HG02623 (cell line): ENCODE data around the gene MAPK13.
"Not testable (repeated sequence)": the region's sequence is repeated elsewhere in the genome, so short reads cannot be mapped to it uniquely, and the experiment has no call there.

Source experiments
- ATAC-seq: cut with Tn5 transposase; IDR thresholded peaks from one replicate; pipeline ENCODE4 v1.9.1; 2021; ENCODE audit warnings: moderate library complexity; ENCODE audit not compliant: unreplicated experiment

MAPK13 gene

GRCh38 chr6:36114798-36115408 is 15.4 kb upstream of the MAPK13 start:
- no peak for ATAC-seq

GRCh38 chr6:36115412-36115811 is 14.9 kb upstream of the MAPK13 start:
- ATAC-seq = no peak

DNA sequence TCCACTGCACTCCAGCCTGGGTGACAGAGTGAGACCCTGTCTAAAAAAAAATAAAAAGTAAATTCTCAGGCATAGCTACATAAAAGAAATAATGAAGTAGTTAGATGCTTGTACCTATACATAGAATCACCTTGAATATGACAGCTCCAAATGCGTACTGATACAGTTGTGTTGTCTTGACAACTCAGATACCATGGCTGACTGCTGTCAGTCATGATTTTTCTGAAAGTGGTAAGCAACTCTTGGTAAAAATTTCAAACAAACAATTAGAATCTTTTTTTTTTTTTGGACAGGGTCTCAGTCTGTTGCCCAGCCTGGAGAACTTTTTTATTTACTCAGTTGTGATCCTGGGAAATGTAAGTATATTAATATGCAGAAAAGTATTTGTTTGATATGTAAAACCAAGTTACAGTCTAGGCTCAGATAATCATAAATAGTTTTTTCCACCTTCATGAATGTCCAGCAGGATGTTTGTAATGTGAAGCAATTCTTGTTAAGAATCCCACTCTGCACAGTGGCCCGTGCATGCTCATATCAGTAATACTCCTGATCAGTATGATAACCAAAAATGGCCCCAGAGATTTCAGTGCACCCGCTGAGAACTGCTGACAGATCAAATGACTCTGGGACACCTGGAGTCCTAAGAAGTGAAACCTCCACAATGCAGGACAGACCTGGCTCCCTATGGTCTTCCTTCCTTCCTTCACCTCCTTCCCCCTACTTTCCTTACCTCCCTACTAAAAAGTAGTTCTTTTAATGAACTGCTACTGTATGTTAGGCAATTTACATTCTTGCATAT is 14.0 kb upstream of the MAPK13 start:
- no peak for ATAC-seq

- ATAC-seq = no peak
These were observed 13.4 kb upstream of the MAPK13 start for GRCh38 chr6:36116943-36117342.

- ATAC-seq = no peak
These were observed 12.4 kb upstream of the MAPK13 start for GRCh38 chr6:36117658-36118549.

DNA sequence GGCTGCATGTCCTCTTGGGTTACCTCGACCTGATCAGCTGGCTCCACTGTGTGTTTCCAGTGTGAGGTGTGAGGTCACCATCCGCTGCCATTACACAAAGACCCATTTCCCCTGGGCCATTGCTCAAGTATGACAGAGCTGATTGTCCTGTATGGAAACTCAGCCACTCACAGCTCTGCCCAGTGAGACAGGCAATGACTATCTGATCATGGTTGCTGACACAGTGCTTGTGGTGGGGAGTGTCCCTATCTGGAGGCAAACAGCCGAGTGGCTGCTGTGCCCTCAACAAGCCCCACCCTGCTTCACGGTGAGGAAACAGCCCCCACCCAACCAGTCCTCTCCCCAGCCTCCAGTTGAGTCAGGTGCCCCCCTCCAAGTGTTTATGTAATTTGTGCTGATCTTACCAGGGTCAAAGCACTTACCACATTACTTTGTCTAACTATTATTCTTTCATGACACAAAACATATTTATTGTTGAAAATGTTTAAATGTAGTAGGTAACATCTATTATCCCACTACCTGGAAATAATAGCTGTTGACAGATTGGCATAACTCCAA is 11.7 kb upstream of the MAPK13 start:
- no peak for ATAC-seq

- ATAC-seq = no peak
These were observed 11.1 kb upstream of the MAPK13 start for GRCh38 chr6:36119209-36119608.

DNA sequence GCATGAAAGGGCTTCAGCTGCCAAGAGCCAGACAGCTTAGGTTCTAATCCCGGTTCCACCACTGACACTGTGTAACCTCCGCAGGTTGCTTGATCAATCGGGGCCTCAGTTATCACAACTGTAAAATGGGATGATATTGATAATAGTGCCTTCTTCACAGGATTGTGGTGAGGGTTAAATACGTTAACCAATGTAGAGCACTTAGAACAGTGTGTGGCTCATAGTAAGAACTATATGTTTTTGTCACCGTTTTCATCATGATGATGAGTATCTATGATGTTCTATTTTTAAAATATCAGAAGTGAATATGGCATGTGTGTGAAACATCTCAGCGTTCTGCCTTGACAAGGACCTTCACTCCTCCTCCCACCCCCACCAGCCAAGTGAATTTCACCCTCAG is 10.3 kb upstream of the MAPK13 start:
- ATAC-seq = no peak

- ATAC-seq = no peak
These were observed 9.8 kb upstream of the MAPK13 start for GRCh38 chr6:36120539-36120938.

- no peak for ATAC-seq
These were observed 9.1 kb upstream of the MAPK13 start for GRCh38 chr6:36120979-36121786.

GRCh38 chr6:36121787-36122494 is 8.4 kb upstream of the MAPK13 start:
- no peak for ATAC-seq

GRCh38 chr6:36122495-36123269 is 7.6 kb upstream of the MAPK13 start:
- no peak for ATAC-seq

DNA sequence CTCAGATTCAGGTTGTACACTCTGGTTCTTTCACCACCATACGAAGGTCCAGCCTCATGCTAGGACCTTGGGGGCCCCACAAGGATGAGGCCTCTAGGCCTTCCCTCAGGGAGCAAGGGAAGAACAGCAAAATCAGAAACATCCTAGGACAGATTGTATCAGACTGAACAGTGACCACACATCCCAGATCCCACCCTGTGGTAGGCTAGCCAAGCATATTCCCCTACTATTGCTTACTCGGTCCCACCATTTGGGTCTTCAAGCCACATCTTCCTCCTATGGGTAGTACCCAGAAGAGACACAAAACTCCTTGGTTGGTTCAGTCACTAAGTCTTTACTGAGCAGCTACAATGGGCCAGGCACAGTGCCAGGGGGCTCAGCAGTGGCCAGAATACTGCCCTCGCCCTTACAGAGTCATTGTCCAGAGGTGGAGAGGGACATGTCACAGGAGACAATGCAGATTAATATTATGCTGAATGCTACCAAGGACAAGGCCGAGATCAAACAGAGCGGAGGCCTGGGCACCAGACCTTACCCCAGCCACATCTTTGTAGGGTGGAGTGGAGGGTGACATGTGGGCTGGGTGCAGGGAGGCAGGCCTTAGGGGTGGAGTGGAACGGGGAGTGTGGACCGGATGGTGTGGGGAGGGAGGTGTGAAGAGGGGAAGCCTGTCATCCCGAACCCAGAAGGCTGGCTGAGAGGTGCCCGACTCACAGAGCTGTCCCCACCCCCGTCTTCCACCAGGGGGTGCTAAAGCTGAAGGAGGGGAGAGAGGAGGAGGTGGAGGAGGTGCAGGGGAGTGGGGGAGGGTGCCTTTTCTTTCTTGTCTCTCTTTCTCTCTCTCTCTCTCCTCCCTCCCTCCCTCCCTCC is 6.8 kb upstream of the MAPK13 start:
- ATAC-seq = peak; percentile 61

- not testable (repeated sequence) for ATAC-seq
These were observed 6.0 kb upstream of the MAPK13 start for GRCh38 chr6:36124346-36124745.

- no peak for ATAC-seq
These were observed 5.4 kb upstream of the MAPK13 start for GRCh38 chr6:36124881-36125280.

DNA sequence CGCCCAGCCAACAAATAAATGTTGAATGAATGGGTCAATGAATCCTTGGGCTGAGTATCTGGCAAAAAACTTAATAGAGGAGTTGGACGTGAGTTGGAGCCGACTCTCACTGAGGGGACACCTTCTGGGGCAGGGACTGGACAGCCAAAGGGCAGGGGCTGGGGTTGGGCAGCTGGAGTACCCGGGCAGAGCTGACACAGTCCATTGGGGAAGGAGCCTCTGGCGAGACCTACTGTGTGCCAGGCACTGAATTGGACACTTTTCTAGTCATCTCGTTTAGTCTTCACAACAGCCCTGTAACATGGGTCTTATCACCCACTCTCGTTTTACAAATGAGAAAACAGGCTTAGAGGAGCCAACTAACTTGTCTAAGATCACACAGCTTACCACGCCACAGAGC is 4.7 kb upstream of the MAPK13 start:
- ATAC-seq = no peak

DNA sequence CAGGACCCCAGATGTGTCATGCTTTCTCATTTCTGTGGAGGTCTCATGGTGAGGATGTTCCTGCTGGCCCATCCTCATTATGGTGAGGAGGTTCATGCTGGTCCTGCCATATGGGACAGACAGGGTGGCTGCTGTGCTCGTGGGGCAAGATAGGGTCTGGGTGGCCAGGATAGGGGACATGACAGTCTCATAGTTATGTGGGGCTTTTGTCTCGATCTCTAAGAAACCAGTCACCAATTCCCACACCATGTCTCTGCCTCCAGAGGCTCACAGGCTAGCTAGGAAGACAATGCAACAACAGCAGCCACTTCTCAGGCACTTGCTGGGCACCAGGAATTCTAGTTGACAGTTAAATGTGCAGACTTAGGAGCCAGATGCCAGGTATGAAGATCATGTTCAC is 4.2 kb upstream of the MAPK13 start:
- ATAC-seq = no peak
